ENCODE results near the gene BOK. TPM values are rescaled to one million over a fixed set of nuclear protein-coding genes. Genes with fewer than 3 reads are reported as not detected.

The BOK gene
- total and polyA plus RNA-seq, 9 of the 15 experiments (the other 6 are each of a cell fraction or from before 2014, with no cell fraction given), result 0.03 to 3.3 (median 2.0) TPM; not detected in 1

DNA sequence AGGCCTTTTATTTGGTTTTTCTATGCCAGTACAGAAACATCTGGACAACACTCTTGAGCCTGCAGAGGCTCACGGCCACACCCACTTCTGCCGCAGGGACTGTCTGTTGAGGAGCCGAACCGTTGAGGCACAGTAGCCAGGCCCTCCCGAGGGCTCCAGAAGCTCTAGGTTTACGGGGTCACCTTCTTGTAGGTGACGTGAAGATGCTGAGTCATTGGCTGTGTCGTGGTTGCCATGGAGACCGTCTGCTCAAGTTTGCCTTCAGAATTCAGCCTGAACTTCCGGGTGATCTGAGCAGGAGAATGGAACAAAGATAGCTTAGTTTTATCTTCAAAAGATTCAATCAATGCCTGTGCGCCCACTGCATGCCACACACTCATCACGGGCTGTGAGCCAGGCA, 25.9 kb downstream of the BOK start (continued):
- TF ChIP-seq SRF (CRISPR knock-in tag; IDR thresholded peaks at IDR 0.05) (no peak), NFIX (CRISPR knock-in tag; IDR thresholded peaks at IDR 0.05; ENCODE audit: low read depth) (no peak), TBL1XR1 (IDR thresholded peaks at IDR 0.05; ENCODE audit: low read length in 2 of 2) (no peak), RBM17 (IDR thresholded peaks at IDR 0.05; ENCODE audit: borderline replicate concordance, low read depth, low read length) (no peak), ZNF592 (IDR thresholded peaks at IDR 0.05) (0 out of 2 replicates have a peak, but pooled peaks have one; percentile 29), HINFP (tag; conservative IDR thresholded peaks at IDR 0.05; ENCODE audit: low read depth) (no peak), ZNF316 (IDR thresholded peaks at IDR 0.05) (peak; percentile 86), SMARCB1 (IDR thresholded peaks at IDR 0.05; ENCODE audit: insufficient read length, low read depth) (no peak), ZNF212 (CRISPR knock-in tag; IDR thresholded peaks at IDR 0.05) (no peak), ILK (tag; IDR thresholded peaks at IDR 0.05; ENCODE audit: borderline replicate concordance, low read depth) (no peak), ATF6 (CRISPR knock-in tag; IDR thresholded peaks at IDR 0.05) (no peak), NFE2 (IDR thresholded peaks at IDR 0.05; ENCODE audit: low read depth) (peak; percentile 92), BMI1 (IDR thresholded peaks at IDR 0.05; ENCODE audit: low read length) (peak; percentile 51; the same call in 1 of the 2 replicates), NONO (IDR thresholded peaks at IDR 0.05; ENCODE audit: low read depth in 2 of 2, low read length in 1 of 2) (no peak), ZBTB43 (CRISPR knock-in tag; IDR thresholded peaks at IDR 0.05) (no peak), MAFG (tag; conservative IDR thresholded peaks at IDR 0.05) (peak; percentile 79)
- TF ChIP-seq, protein P1, sequence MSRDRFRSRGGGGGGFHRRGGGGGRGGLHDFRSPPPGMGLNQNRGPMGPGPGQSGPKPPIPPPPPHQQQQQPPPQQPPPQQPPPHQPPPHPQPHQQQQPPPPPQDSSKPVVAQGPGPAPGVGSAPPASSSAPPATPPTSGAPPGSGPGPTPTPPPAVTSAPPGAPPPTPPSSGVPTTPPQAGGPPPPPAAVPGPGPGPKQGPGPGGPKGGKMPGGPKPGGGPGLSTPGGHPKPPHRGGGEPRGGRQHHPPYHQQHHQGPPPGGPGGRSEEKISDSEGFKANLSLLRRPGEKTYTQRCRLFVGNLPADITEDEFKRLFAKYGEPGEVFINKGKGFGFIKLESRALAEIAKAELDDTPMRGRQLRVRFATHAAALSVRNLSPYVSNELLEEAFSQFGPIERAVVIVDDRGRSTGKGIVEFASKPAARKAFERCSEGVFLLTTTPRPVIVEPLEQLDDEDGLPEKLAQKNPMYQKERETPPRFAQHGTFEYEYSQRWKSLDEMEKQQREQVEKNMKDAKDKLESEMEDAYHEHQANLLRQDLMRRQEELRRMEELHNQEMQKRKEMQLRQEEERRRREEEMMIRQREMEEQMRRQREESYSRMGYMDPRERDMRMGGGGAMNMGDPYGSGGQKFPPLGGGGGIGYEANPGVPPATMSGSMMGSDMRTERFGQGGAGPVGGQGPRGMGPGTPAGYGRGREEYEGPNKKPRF (IDR thresholded peaks at IDR 0.05; ENCODE audit: low read depth, low read length), result no peak

All from K562 (cell line).